HG02943 (cell line): ENCODE measurements around the gene INMT.

Experiments used
- ATAC-seq: cut with Tn5 transposase; IDR thresholded peaks from one replicate; pipeline ENCODE4 v1.9.1; 2021; ENCODE audit warnings: mild to moderate bottlenecking, low read depth, moderate library complexity; ENCODE audit not compliant: unreplicated experiment

Gene INMT

GRCh38 chr7:30727061-30727945 lies 24.6 kb upstream of the INMT start:
- ATAC-seq: no peak

DNA sequence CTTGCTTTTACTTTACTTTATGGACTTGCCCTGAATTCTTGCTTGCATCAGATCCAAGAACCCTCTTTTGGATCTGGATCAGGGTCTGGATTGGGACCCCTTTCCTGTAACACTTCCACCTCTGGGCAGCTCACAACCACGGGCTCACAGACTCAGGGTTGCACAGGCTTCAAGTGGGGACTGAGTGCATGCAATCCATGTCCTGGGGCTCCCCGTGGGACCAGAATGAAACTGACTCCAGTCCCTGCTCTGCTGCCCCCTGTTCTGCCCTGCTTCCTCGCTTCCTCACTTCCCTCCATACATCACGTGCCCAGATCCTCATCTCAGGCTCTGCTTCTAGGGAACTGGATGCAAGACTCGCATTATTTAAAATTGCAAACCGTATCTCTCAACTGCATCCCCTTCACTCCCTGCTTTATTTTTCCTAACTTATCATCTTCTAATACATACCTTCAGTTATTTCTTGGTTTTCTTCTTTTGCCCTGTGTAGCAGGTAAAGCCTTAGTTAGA lies 23.3 kb upstream of the INMT start:
- no peak for ATAC-seq

DNA sequence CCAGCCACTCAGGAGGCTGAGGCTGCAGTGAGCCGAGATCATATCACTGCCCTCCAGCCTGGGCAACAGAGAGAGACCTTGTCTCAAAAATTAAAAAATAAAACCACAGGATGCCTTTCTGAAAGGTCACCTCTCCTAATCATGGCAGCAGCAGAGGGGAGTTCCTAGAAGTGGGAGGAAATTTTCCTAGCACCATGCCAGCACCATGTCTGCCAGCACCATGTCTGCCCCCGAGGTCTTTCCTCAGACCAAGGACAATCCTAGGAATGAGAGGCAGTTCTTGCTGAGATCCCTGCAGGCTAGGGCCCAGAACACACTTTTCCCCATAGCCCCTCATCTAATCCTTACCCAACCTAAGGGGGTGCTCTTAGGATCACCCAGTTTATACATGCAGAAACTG lies 22.3 kb upstream of the INMT start:
- no peak for ATAC-seq

- no peak for ATAC-seq
Measured at GRCh38 chr7:30730097-30730496, 21.8 kb upstream of the INMT start.

GRCh38 chr7:30730996-30731395 lies 20.9 kb upstream of the INMT start:
- ATAC-seq: no peak

DNA sequence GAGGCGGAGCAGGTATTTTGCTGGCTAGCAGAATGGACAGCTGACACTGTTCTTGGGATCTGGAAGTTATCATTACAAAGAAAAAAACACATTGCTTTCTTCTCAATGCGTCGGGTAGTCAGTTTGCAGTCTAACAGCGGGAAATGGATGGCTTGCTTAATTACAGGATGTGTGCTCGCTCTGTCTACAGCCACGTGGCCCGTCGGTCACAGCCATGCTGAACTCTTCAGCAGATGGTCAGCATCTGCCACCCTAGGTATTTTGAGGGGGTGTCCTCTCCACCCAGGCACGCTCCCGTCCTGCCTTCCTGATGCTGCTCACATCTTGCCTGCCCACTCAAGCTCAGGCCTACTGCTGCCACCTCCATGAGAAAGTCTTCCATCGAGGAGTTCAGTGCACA lies 20.4 kb upstream of the INMT start:
- ATAC-seq: no peak

- ATAC-seq: no peak
Measured at GRCh38 chr7:30732606-30733005, 19.3 kb upstream of the INMT start.

DNA sequence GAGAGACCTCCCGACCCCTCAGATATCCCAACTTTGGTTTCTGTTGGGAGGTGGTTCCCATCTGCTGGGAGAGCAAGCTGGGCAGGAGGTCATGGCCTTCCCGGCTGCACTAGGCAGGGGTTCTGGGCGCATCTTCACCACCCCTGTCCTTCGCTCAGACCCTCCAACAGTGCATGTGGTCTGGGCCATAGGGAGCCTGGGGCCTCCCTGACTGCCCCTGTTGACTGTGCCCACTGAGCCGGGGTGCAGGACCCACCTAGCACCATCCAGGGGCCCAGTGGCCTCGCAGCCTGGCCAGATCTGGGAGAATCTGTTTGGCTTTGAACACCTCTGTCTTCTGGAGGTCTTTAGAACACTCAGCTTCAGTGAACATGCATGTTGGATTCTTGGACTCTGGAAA lies 18.7 kb upstream of the INMT start:
- ATAC-seq: no peak

GRCh38 chr7:30733691-30734090 lies 18.2 kb upstream of the INMT start:
- ATAC-seq: no peak

DNA sequence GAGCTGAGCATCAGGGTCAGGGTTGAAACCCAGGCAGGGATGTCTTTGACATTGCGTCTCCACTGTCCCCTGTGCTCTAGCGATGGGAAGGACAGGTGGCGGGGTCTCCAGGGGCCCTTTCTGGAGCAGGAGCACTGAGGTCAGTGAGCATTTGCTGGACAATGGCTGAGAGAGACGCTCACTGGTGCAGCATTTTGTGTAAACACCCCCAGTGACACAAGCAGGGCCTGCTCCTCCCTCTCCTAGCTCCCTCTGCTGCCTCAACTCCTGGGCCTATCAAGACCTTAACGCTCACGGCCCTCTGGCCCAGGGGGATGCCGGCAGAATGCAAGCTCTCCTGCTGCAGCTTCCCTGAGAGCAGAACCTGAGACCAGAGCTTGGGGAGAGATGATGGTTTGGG lies 17.4 kb upstream of the INMT start:
- ATAC-seq: no peak

- ATAC-seq: no peak
Measured at GRCh38 chr7:30735631-30736030, 16.3 kb upstream of the INMT start.

DNA sequence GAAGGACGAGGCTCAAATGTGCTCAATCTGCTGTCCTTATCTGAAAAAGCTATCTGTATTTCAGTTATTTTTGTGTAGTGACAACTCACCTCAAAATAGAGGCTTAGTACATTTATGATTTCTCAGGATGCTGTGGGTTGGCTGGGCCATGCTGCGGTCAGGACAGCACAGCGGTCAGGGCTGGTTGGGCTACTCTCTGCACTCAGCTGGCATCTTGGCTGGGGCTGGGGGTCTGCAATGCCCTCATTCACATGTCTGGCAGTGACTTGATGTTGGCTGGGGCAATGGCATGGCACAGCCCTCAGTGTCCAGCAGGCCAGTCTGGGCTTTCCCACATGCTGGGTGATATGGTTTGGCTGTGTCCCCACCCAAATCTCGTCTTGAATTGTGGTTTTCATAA lies 15.6 kb upstream of the INMT start:
- no peak for ATAC-seq

DNA sequence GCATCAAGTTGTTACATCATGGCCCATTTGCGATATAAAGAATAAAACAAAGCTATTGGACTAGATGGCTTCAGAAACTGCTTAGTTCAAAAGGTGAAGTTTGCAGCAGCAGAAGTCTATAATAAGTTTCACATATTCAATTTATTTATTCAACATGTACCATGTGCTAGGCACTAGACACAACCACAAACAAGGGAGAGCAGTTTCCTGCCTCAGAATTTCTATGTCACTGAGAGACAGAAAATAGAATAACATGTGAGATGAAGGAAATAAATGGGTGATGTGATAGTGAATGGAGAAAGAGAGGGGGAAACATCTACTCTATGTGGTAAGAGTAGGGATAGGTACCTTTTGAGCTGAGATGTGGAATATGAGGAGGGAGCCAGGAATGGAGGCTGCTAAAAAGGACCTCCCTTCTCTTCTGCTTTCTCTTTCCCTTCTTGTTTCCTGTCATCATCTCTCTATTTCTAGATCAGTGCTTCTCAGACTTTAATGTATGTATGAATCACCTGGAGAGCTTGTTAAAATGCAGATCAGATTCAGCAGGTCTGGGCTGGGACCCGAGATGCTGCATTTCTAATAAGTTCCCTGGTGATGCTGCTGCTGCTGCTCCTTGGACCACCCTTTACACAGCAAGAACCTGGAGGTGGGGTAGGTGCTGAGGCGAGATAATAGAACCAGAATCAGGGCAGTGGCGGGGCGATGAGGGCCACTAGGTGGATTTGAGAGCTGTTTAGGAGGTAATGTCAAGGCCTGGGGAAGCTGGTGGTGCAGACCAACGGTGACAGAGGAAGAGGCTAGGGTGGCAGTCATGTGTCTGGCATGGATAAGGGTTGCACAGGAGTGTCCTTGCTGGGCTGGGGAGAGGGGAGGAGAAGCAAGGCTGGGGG lies 13.7 kb upstream of the INMT start:
- no peak for ATAC-seq

DNA sequence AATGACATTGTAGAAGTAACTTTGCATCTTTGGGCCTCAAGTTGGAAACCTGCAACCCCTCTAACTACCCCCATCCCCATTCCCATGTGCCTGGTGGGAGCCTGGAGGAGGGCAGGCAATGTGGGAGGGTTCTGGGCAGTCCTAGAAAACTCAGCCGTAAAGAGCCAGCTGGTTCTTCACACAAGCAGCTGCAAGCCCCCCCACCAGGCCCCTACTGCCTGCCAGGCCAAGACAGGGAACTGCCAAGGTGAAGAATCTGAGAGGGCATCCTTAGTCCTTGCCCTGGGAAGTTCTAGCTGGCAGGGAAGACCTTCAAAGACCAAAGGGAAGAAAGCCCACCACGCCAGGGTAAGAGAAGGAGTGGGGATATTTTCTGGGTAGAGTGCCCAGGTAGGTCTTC lies 12.2 kb upstream of the INMT start:
- no peak for ATAC-seq

GRCh38 chr7:30740417-30741181 lies 11.3 kb upstream of the INMT start:
- ATAC-seq: no peak

GRCh38 chr7:30741289-30741688 lies 10.6 kb upstream of the INMT start:
- ATAC-seq: no peak

- ATAC-seq: no peak
Measured at GRCh38 chr7:30743371-30744074, 8.4 kb upstream of the INMT start.

DNA sequence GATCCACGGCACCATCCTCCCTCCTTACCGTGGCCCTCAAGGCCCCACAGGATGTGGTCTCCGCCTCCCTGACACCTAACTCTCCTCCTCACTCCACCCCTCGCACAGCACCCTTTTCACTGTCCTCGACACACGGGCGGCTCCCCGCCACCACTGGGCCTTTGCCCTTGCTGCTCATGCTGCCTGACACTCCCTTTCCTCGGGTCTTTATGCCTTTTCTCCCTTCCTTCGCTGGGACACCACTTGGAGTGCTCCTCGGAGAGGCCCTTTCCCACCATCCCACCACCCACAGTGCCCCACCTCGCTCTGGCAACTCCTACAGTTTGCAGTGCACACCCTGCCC lies 7.9 kb upstream of the INMT start:
- ATAC-seq: no peak

- no peak for ATAC-seq
Measured at GRCh38 chr7:30745261-30745941, 6.5 kb upstream of the INMT start.

GRCh38 chr7:30750010-30750409 lies 1.9 kb upstream of the INMT start:
- ATAC-seq: no peak
